HepG2 (cell line): Measurements from ENCODE around the gene ADM5. TPM values are rescaled to one million over a fixed set of nuclear protein-coding genes. Genes with fewer than 3 reads are reported as not detected.

Source experiments
- ASH2L ChIP-seq: fragments of 300-600, 200-600 bp; sonication (generic); IDR thresholded peaks from 2 replicates; pipeline ENCODE4 v1.7.0; 2017; ENCODE audit warnings: low read depth, mild to moderate bottlenecking, moderate library complexity, mixed read lengths, low read length; ENCODE audit not compliant: insufficient read length
- GTF3A ChIP-seq: sonication (generic); formaldehyde crosslinking; conservative IDR thresholded peaks from 2 replicates; pipeline ENCODE4 v1.4.0; 2020; ENCODE audit warnings: mild to moderate bottlenecking, missing genetic modification reagents
- HOMEZ ChIP-seq: IDR thresholded peaks from 2 replicates; pipeline ENCODE4 v1.6.1; 2016; ENCODE audit warnings: low read depth
- KLF12 ChIP-seq: sonication (generic); formaldehyde crosslinking; IDR thresholded peaks from 2 replicates; pipeline ENCODE4 v1.4.0; 2020; ENCODE audit warnings: missing genetic modification reagents, borderline replicate concordance
- NFKBIZ ChIP-seq: IDR thresholded peaks from 2 replicates; pipeline ENCODE4 v1.6.1; 2018; ENCODE audit warnings: missing genetic modification reagents, missing compliant biosample characterization
- REPIN1 ChIP-seq: sonication (generic); formaldehyde crosslinking; IDR thresholded peaks from 2 replicates; pipeline ENCODE4 v1.8.0; 2022; ENCODE audit warnings: missing genetic modification reagents, low read depth, mild to moderate bottlenecking, borderline replicate concordance
- SALL1 ChIP-seq: sonication (generic); formaldehyde crosslinking; IDR thresholded peaks from 2 replicates; pipeline ENCODE4 v1.8.0; 2022; ENCODE audit warnings: mild to moderate bottlenecking, missing genetic modification reagents
- SIX1 ChIP-seq: sonication (generic); formaldehyde crosslinking; IDR thresholded peaks from 2 replicates; pipeline ENCODE4 v1.4.0; 2020; ENCODE audit warnings: missing genetic modification reagents, borderline replicate concordance
- TEAD2 ChIP-seq: sonication (generic); formaldehyde crosslinking; IDR thresholded peaks from 2 replicates; pipeline ENCODE4 v1.9.0; 2021; ENCODE audit warnings: missing genetic modification reagents
- ZBTB10 ChIP-seq: sonication (generic); formaldehyde crosslinking; IDR thresholded peaks from 2 replicates; pipeline ENCODE4 v1.4.0; 2020; ENCODE audit warnings: missing genetic modification reagents, borderline replicate concordance
- ZBTB21 ChIP-seq: sonication (generic); formaldehyde crosslinking; IDR thresholded peaks from 2 replicates; pipeline ENCODE4 v1.4.0; 2020; ENCODE audit warnings: missing genetic modification reagents
- ZBTB44 ChIP-seq: sonication (generic); formaldehyde crosslinking; IDR thresholded peaks from 2 replicates; pipeline ENCODE4 v1.4.0; 2020; ENCODE audit warnings: missing genetic modification reagents
- ZFAT ChIP-seq: sonication (generic); formaldehyde crosslinking; conservative IDR thresholded peaks from 2 replicates; pipeline ENCODE4 v1.8.1; 2023; ENCODE audit warnings: missing genetic modification reagents, inconsistent platforms
- ZFP36L2 ChIP-seq: sonication (generic); formaldehyde crosslinking; IDR thresholded peaks from 2 replicates; pipeline ENCODE4 v1.4.0; 2020; ENCODE audit warnings: missing genetic modification reagents
- ZGPAT ChIP-seq: IDR thresholded peaks from 2 replicates; pipeline ENCODE4 v1.6.1; 2016; ENCODE audit warnings: mild to moderate bottlenecking
- ZNF12 ChIP-seq: sonication (generic); formaldehyde crosslinking; IDR thresholded peaks from 2 replicates; pipeline ENCODE4 v1.5.0; 2020; ENCODE audit warnings: missing genetic modification reagents
- ZNF230 ChIP-seq: sonication (generic); formaldehyde crosslinking; IDR thresholded peaks from 2 replicates; pipeline ENCODE4 v1.4.0; 2020; ENCODE audit warnings: mild to moderate bottlenecking, missing genetic modification reagents
- ZNF280D ChIP-seq: sonication (generic); formaldehyde crosslinking; IDR thresholded peaks from 2 replicates; pipeline ENCODE4 v1.5.1; 2020; ENCODE audit warnings: mild to moderate bottlenecking, missing genetic modification reagents
- ZNF558 ChIP-seq: sonication (generic); formaldehyde crosslinking; IDR thresholded peaks from 2 replicates; pipeline ENCODE4 v1.9.0; 2022; ENCODE audit warnings: mild to moderate bottlenecking, missing genetic modification reagents, borderline replicate concordance
- ZNF563 ChIP-seq: sonication (generic); formaldehyde crosslinking; IDR thresholded peaks from 2 replicates; pipeline ENCODE4 v1.8.0; 2022; ENCODE audit warnings: mild to moderate bottlenecking, moderate library complexity, missing genetic modification reagents
- ZNF674 ChIP-seq: sonication (generic); formaldehyde crosslinking; IDR thresholded peaks from 2 replicates; pipeline ENCODE4 v1.5.0; 2020; ENCODE audit warnings: low read depth, mild to moderate bottlenecking, missing genetic modification reagents
- polyA plus RNA-seq, 8 experiments: library from polyadenylated mRNA; depleted of rRNA in 3 of 8; stranded (reverse) in 7 of 8; unstranded in 1 of 8; fragments of >200 nt; fragmentation: Illumina TruSeq in 4 of 8; extraction: Trizol in 4 of 8; gene quantifications; 2 replicates each; pipeline versions ENCODE4 v1.2.1 to v1.2.3, GENCODE V29; 2011 to 2016; ENCODE audit warnings: low read depth in 4 of 8, missing spikeins in 1 of 8, mixed read lengths in 1 of 8; ENCODE audit not compliant: insufficient read depth in 1 of 8
- total RNA-seq, 5 experiments: library from RNA; depleted of rRNA; stranded (reverse); fragments of >200 nt; fragmentation: Illumina TruSeq; extraction: Trizol; gene quantifications; 2 replicates each; pipeline ENCODE4 v1.2.3, GENCODE V29; 2016; ENCODE audit warnings: low read depth in 1 of 5

Gene ADM5
- total and polyA plus RNA-seq, 2 of the 13 experiments (the other 11 are each of a cell fraction or from before 2014, with no cell fraction given), result 2.7 to 4.1 TPM

- no peak for TF ChIP-seq ZBTB44
- no peak for TF ChIP-seq SIX1 (CRISPR knock-in tag)
- TF ChIP-seq ZNF674 (CRISPR knock-in tag), result no peak
- no peak for TF ChIP-seq ZNF563 (CRISPR knock-in tag)
- TF ChIP-seq ZFAT (CRISPR knock-in tag), result no peak
- TF ChIP-seq ZBTB21 (CRISPR knock-in tag), result no peak
- no peak for TF ChIP-seq HOMEZ (CRISPR knock-in tag)
- peak; percentile 3 for TF ChIP-seq ASH2L
- TF ChIP-seq NFKBIZ, result no peak
- no peak for TF ChIP-seq REPIN1
- no peak for TF ChIP-seq GTF3A
- no peak for TF ChIP-seq ZBTB10 (CRISPR knock-in tag)
- no peak for TF ChIP-seq ZGPAT (CRISPR knock-in tag)
- TF ChIP-seq KLF12, result 0 out of 2 replicates have a peak, but pooled peaks have one; percentile 2
- TF ChIP-seq ZFP36L2 (CRISPR knock-in tag), result no peak
- no peak for TF ChIP-seq ZNF558 (CRISPR knock-in tag)
- no peak for TF ChIP-seq ZNF280D (CRISPR knock-in tag)
- no peak for TF ChIP-seq ZNF12 (CRISPR knock-in tag)
- no peak for TF ChIP-seq ZNF230 (CRISPR knock-in tag)
- TF ChIP-seq SALL1, result 0 out of 2 replicates have a peak, but pooled peaks have one; percentile 2
- TF ChIP-seq TEAD2 (CRISPR knock-in tag), result no peak
Observed at GRCh38 chr19:49666120-49666444, 23.3 kb upstream of the ADM5 start (continued).
